Measurements from ENCODE around the gene C1orf56. TPM values are rescaled to one million over a fixed set of nuclear protein-coding genes. Genes with fewer than 3 reads are reported as not detected.
A peak's percentile ranks its signal among the peaks of the same experiment; 100 is the strongest.

C1orf56 gene
- polyA plus RNA-seq, 2 of the 4 experiments (the other 2 are of a cell fraction): 2.9 to 6.6 TPM

- peak; percentile 32; the same call in 1 of the 2 replicates for TF ChIP-seq HOXB5 (CRISPR knock-in tag; IDR thresholded peaks at IDR 0.05)
- TF ChIP-seq, protein P1, sequence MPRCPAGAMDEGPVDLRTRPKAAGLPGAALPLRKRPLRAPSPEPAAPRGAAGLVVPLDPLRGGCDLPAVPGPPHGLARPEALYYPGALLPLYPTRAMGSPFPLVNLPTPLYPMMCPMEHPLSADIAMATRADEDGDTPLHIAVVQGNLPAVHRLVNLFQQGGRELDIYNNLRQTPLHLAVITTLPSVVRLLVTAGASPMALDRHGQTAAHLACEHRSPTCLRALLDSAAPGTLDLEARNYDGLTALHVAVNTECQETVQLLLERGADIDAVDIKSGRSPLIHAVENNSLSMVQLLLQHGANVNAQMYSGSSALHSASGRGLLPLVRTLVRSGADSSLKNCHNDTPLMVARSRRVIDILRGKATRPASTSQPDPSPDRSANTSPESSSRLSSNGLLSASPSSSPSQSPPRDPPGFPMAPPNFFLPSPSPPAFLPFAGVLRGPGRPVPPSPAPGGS (IDR thresholded peaks at IDR 0.05): no peak
- no peak for TF ChIP-seq FOSB (CRISPR knock-in tag; IDR thresholded peaks at IDR 0.05)
- TF ChIP-seq EP300 (IDR thresholded peaks at IDR 0.05): no peak
- TF ChIP-seq USF2 (IDR thresholded peaks at IDR 0.05): no peak
- no peak for TF ChIP-seq EHF (CRISPR knock-in tag; IDR thresholded peaks at IDR 0.05)
- no peak for TF ChIP-seq RCOR1 (IDR thresholded peaks at IDR 0.05; ENCODE audit: low read depth, low read length)
- TF ChIP-seq CHD2 (IDR thresholded peaks at IDR 0.05; ENCODE audit: low read length, partially characterized antibody): no peak
- no peak for TF ChIP-seq REST (IDR thresholded peaks at IDR 0.05)
- TF ChIP-seq, protein P2, sequence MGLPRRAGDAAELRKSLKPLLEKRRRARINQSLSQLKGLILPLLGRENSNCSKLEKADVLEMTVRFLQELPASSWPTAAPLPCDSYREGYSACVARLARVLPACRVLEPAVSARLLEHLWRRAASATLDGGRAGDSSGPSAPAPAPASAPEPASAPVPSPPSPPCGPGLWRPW (IDR thresholded peaks at IDR 0.05): no peak
- TF ChIP-seq JUNB (IDR thresholded peaks at IDR 0.05): no peak
- no peak for TF ChIP-seq ZFP36 (IDR thresholded peaks at IDR 0.05; ENCODE audit: borderline replicate concordance, partially characterized antibody)
- no peak for TF ChIP-seq NPAS2 (CRISPR knock-in tag; IDR thresholded peaks at IDR 0.05; ENCODE audit: borderline replicate concordance)
- no peak for TF ChIP-seq HOXA7 (CRISPR knock-in tag; IDR thresholded peaks at IDR 0.05)
- TF ChIP-seq ZNF302 (CRISPR knock-in tag; IDR thresholded peaks at IDR 0.05): no peak
- no peak for TF ChIP-seq HEYL (CRISPR knock-in tag; IDR thresholded peaks at IDR 0.05)
- TF ChIP-seq ZC3H11A (IDR thresholded peaks at IDR 0.05): no peak
- peak in 1 of 2 experiments; percentile 17; a peak in 1 of 5 replicates for TF ChIP-seq RAD21 (conservative IDR thresholded peaks at IDR 0.05 in 1 of 2, IDR thresholded peaks at IDR 0.05 in 1 of 2)
- peak; percentile 26 to 31; a peak in 2 of 5 replicates for TF ChIP-seq JUN (IDR thresholded peaks at IDR 0.05)
- peak; percentile 62; the same call in 1 of the 2 replicates for TF ChIP-seq E2F6 (IDR thresholded peaks at IDR 0.05; ENCODE audit: borderline replicate concordance, low read depth)
- TF ChIP-seq PHF8 (IDR thresholded peaks at IDR 0.05; ENCODE audit: borderline replicate concordance, low read depth): peak; percentile 38; the same call in 1 of the 2 replicates
- TF ChIP-seq KDM1A (IDR thresholded peaks at IDR 0.05; ENCODE audit: low read depth): no peak
- no peak for TF ChIP-seq ATOH8 (CRISPR knock-in tag; IDR thresholded peaks at IDR 0.05; ENCODE audit: low read depth)
These were observed 534 bp downstream of the C1orf56 start (continued) for GRCh38 chr1:151047925-151048644.
